HG03045 (cell line): ENCODE measurements around the gene UCK1.

Source experiments
- ATAC-seq: cut with Tn5 transposase; IDR thresholded peaks from one replicate; pipeline ENCODE4 v1.9.1; 2021; ENCODE audit warnings: mild to moderate bottlenecking, moderate library complexity; ENCODE audit not compliant: unreplicated experiment

UCK1 gene

DNA sequence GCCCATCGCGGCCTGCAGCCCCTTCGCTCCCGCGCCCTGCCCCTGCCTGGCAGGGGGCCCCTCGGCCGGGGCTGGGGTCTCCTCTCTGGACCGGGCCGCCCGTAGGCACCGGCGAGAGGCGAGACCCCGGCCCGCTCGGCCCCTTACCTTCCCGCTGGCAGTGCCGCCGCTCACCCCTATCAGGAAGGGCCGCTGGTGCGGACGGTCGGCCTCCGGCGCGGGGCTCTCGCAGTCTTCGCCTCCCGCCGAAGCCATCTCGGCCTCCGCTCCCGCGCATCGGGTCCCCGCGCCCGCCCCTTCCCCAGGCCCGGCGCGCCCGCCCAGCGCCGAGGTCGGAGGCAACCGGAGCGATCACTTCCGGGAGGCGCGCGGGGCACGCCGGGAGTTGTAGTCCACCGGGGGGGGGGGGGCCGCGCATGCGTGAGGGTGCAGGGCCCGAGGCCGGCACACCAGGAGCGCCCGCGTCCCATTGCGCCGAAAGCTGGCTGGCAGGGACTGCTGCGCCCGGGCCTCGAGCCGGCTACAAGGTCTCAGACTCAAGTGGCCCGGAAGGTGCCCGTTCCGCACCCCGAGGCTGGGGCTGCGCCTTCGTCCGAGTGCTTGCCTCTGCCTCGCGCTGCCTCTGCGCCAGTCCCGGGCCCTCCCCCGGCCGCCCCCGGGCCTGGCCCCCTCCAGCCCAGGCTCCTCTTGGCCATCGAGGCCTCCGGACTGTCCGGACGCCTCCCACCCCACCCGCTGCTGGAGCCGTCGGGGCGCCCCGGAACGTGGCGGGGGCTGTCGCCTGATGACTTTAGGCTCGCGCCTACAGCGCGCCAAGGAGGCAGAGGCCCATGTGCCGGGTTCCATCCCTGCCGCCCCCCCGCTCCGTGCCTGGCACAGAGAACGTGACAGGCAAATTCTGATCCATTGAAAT lies at the start of gene UCK1:
TSS of gene UCK1 (minus strand) at position 344 of the 913 bp plus-strand sequence. CDS start at position 255, 89 bp downstream.
- ATAC-seq: peak; percentile 80

DNA sequence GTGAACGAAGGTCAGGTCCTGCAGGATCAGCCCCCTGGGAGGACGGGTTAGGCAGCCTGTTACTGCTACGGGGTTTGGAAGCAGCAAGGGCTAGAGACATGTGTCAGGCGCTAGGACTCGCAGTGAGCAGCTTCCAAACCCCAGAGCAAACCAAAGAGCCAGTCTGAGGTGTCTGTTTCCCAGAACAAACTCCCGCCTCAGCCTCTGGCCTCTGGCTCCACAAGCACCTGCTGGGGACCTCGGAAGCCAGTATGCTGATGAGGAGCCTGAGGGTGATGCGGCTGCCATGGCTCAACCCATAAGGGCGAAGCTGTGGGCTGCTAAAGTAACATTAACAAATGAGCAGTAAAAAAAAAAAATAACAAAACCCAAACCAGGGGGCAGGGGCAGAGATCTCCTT lies 49.3 kb upstream of the UCK1 start:
- ATAC-seq: no peak

DNA sequence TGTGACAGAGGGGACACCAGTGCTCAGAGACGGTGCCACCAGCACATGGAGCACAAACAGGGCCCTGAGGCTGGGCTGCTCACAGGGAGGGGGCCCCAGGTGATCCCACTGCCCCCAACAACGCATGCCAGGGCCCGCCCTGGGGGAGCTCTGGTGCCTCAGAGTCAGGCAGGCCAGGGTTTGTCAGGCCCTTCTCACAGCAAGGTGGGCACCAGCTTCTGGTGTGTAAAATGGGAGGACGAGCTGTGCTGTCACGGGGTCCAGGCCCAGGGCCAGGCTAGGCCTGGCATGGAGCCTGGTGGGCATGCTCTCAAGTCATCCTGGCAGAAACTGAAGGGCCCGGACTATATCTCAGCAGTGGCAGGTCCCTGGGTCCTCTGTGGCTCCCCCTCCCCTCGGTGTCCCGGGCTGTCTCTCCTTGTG lies 48.7 kb upstream of the UCK1 start:
- no peak for ATAC-seq

DNA sequence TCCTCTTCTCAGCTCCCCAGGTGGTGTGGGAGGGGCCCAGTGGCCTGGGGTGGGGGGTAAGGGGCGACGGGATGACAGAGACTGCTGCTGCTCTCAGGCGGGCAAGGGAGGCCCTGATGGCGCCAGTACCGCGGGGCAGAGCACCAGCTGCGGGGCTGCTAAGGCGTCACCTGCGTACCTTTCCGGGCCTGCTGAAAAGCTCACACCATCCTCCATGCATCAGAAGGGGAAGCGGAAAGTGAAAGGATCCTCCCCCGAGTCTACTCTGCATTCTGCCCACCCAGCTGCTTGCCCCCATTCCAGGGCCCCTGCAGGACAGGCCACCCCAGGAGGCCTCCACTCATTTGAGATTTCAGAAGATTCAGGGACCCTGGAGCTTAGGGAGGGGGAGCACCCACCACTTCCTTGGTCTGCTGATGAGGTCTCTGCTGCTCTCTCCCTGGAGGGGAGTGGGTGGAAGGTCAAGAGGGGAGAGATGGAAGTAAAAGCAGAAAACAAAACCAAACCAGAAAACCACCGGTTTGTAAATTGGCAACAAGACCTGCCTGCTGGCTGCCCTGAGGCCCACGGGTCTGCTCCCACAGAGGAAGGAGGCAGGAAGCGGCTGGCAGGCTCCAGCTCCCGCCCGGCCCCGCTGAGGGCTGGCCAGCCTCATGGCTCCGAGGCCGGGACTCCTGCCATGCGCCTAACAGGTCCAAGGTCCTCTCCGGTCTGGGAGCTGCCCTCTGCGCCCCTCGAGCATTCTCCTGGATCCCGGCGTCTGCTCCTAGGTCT lies 47.9 kb upstream of the UCK1 start:
- no peak for ATAC-seq

DNA sequence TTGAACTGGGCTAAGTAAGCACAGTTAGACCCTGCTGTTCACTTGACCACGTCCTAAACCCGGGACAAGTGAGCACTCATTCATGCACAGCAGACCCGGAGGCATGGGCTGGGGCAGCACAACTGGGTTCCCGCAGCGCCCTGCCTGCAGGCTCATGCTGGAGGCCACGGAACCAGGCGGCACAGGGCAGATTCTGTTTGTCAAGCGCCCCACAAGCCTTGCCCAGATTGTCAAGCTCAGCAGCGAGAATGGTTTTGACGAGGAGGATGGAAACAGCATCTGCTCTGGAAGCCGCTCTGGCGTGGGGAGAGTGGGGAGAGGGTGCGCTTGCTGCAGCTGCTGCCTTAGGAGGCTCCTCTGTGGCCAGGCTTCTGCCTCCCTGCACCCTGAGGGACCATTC lies 47.0 kb upstream of the UCK1 start:
- ATAC-seq: no peak

DNA sequence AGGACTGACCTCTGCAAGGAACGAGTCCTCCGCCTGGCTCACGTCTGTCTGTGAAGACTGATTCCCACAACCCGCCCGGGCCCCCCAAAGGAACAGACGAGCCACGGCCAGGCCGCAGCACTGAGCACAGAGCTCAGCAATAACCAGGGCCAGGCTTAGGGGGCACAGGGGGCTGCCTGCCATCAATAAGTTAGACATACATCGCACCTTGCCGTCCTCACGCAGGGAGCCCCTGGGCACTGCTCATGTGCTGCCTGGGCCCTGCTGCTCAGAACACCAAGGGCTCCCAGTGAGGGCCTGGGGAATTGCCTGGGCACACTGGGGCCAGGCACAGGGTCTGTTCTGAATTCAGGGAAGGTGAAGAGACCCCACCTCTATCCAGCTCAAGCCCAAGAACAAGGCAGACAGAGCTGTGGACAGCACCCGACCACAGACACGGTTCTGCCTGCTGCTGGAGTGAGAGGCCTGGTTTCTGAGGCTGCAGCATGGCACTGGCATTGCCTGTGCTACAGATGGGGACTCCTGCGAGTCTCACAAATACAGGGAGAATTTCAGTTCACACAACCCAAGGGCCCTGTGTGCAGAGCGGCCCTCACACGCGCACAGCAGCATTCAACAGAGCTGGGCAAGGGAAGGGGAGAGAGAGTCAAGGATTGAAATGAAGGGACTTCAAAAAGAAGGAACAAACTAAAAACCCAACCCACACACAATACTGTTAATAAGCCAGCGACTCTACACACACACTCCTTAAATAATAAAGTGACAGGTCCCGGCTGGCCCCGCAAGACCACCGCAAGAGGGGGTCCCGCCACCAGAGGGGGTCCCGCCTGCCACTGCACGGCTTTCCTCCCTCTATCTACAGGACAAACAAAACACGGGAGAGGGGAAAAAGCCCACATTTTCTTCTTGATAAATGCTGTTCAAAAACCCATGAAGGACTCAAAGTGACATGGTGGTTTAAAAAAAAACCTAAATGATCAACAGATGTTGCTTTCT lies 46.2 kb upstream of the UCK1 start:
- no peak for ATAC-seq

DNA sequence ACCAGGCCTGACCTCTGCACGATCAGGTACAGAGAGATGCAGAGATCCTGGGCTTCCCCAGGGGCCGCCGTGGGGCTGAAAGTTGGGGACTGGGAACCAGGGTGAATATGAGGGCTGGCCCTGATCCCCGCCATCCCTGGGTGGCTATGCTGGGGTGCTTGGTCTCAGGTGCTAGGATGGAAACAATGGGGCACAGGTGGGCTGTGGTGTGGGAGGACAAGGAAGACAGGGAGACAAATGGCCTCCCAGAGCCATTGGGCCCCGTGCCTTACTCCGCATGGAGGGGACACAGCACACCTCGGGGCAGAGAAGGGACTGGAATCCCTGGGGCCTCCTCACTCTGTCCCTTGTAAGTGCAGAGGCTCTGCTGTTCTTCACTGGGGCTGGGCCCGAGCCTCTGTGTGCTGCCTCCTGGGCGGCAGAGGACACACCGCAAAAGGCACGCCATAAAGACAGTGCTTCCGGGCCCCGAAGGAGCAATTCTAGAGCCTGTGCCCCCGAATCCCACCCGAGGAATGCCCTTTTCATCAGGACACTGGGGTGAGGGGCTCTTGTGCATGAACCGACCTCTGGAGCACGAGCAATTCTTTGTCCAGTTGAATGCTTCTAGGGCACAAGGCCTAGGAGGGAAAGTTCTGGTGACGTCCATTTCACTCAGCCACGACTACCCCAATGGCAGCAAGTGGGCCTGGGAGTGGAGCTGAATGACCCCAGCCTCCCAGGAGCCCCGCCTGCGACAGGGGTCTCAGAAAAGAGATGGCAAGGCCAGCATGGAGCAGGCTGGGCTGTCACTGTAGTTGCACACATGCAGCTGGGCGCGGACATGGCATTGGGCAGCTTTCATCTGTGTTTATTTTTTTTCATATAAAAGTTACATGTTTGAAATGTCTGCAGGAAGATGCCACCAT lies 45.1 kb upstream of the UCK1 start:
- no peak for ATAC-seq

DNA sequence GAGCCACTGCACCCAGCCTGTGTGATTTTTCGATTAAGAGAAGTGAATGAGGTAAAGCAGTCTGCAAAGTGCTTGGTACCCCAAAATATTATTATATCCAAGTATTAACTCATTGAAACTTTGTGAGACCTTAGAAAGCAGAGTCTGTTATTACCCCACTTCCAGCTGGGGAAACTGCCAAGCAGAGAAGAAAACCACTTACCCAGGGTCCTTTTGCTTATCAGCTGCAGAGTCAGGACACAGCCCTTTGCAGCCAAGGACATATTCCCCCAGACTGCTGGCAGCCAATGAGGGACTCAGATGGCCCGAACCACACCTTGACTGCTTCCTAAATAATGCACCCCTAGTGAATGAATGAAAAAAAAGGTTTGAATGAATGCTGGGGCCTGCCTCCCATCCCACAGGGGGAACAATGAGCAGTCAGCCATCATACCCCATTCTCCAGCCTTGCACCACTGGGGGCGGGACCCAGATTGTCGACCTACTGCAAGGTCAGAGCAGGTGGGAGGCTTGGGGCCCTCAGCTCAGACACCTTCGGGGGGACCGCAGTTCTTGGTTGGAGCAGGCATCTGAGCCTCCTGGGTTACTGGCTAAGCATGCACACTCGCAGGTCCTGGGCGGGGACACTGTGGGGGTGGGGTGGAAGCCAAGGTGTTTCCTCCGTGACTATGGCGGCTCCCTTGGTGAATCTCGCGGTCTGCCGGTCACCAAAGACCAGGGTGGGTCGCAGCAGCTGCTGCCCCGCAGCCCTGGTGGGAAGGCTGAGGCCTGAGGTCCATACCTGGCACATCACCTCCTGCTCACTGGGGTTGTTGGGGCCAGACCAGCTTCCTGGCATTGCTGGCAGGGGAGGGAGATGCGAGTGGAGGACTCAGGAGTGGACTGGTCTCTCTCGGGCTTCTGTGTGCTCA lies 43.9 kb upstream of the UCK1 start:
- no peak for ATAC-seq

DNA sequence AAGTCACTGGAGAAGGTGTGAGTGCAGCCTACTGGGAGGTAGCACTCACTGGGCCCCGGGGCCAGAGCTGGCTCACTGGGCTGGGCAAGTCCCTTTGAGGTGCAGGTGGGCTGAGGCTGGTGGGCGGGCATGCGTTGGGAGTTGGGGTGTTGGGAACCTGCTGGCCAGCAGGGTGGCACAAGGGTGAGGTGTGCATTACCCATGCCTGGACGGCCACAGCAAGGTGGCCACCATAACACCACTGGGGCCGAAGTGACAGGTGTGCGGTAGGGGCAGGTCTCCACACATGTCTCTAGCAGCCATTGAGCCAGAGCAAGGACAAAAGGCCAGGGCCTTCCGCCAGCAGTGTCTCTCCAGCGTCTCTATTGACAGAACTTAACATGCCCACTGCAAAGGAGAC lies 36.8 kb upstream of the UCK1 start:
- ATAC-seq: no peak

DNA sequence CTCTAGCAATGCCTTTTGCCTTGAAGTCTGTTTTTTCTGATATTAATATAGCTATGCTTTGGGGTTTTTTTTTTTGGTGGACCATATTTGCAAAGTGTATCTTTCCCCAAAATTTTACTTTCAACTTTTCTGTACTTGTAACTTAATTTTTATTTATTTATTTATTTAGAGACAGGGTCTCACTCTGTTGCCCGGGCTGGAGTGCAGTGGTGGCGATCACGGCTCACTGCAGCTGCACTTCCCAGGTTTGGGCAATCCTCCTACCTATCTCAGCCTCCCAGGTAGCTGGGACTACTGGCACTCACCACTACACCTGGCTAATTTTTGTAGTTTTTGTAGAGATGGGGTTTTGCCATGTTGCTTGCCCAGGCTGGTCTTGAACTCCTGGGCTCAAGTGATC lies 35.1 kb upstream of the UCK1 start:
- no peak for ATAC-seq

DNA sequence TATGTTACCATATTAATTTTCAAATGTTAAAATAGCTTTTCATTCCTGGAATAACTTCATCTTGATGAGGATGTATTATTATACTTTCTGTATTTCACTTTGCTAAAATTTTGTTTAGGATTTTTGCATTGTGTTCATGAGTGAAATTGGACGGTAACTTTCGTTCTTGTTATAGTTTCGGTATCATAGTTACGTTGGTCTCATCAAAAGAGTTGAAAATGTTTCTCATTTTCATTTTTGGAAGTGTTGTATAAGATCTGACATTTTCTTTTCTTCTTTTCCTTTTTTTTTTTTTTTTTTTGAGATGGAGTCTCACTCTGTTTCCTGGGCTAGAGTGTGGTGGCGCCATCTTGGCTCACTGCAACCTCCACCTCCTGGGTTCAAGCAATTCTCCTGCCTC lies 34.3 kb upstream of the UCK1 start:
- no peak for ATAC-seq

DNA sequence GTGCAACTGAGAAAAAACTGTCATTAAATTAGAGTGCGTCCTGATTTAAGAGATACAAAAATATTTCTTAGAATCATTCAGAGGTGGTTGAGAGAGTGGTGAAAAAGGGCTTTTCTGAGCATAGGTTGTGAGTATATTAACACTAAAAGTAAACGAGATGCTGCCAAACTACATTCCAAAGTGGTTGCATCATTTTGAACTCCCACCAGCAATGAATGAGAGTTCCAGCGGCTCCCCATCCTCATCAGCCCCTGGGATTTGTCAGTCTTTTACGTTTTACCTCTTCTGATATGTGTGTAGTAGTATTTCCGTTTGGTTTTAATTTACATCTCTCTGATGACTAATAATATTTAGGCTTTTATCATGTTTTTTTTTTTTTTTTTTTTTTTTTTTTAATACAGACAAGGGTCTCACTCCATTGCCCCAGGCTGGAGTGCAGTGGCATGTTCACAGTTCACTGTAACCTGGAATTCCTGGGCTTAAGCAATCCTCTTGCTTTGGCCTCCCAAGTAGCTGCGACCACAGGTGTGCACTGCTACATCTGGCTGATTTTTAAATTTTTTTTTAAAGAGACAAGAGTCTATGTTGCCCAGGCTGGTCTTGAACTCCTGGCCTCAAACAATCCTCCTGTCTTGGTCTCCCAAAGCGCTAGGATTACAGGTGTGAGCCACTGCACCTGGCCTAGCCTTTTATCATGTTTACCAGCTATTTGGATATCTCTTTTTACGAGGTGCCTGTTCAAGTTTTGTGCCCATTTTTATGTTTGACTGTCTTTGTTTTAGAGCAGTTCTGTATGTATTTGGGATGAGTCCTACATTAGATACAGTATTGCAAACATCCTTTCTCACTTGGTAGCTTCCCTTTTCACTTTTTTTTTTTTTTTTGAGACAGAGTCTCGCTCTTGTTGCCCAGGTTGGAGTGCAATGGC lies 31.2 kb upstream of the UCK1 start:
- ATAC-seq: no peak

DNA sequence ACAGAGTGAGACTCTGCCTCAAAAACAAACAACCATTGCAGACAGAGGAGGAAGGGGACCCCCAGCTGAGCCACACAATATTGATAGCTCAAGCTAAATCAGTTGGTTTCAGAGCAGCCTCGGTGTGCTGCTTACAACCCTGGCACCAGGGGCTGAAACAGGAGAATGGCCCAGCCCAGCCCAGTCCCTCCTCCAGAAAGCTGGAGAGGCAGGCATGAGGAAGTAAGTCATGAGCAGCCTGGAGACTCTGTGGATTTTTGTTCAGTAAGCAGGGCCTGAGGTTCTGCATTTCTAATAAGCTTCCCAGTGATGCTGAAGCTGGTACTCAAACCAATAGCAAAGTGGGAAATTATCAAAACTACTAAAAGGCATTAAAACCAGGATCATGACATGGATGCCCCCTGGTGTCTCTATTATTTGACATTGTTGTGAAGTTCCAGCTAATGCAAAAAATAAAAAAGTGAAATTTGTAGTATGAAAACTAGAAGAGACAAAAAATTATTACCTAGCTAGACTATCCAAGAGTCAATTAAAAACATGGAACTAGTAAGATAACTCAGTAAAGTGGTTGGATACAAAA lies 28.4 kb upstream of the UCK1 start:
- no peak for ATAC-seq

DNA sequence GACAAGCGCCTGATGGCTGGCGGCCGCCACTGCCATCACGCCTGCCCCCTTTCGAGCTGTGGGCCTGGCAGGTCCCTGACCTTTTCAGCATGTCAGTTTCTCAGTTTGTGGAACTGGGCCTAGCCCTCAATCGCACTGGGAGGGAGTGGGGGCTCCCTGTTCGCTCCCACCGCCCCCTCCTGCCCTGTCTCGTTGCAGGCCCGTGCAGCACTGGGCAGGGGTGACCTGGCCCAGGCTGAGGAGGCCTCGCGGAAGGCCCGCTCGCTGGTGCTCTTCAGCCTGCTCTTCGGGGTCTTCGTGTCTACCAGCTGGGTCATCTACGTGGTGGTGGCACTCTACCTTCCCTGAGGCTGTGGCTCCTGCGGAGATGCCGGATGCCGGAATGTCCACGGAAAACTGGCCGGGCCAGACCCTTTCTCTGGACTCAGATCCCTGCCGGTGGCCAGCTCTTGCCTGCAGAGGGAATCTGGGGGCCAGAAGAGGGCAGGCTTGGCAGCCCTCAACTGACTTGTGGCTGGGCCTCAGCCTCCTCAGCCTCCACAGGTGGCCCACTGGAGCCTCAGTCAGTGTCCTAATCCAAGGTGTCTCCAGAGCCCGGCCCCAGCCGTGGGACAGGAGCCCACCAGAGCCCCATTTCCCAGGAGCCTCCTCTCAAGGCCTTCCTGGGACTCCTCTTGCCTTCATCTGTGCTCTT lies 26.9 kb upstream of the UCK1 start:
- ATAC-seq: no peak

DNA sequence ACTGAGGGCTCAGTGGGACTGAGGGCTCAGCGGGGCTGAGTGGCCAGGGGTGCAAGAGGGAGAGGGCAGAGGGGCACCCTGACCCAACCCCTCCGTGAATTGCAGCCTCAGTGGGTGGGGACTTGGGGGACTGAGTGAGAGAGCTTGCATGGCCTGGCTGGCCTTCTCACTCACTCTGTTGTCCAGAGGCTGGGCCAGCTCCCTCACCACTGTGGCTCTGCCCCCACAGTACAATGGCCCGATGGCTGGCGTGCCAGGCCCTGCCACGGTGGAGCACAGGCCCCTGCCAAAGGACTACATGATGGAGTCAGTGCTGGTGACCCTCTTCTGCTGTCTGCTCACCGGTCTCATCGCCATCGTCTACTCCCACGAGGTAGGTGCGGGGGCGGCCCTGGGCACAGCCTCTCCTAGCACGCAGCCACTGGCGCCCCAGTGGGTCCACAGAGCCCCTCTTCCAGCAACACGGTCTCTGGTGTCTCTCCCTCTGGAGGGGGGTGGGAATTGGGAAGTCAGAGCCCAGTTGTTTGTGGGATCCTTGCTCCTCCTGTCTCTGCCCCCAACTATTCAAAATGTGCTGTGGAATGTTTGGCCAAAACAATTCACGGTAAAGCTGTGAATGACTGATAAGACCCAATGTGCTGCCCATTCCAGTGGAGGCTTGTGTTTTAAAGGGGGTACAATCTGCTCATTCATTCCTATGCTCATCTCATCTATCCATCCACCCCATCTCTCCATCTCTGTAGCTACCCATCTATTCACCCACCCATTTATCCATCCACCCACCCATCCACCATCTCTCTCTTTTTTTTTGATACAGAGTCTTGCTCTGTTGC lies 25.0 kb upstream of the UCK1 start:
- no peak for ATAC-seq

DNA sequence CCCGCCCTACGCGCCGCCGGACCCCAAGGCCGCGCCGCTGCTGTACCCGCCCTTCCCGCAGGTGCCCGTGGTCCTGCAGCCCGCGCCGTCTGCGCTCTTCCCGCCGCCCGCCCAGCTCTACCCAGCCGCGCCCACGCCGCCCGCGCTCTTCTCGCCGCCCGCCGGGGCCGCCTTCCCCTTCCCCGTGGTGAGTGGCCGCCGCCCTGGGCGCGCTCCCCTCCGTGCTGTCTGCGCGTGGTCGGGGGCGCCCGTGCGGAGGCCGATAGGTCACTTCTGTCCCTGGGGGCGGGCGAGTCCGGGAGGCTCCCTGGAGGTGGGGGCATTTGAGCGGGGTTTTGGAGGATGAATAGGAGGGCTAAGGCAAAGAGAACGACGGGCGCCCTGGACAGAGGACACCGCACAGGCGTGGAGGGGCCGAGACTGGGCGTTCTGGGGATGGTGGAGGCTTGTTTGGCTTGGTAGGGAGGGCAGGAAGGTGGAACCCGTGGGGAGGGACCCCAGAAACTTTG lies 23.8 kb upstream of the UCK1 start:
- no peak for ATAC-seq
